GM12873 (cell line): Measurements from ENCODE around the gene IMMP2L.

Experiments
- CTCF ChIP-seq: IDR thresholded peaks from 2 replicates; pipeline ENCODE4 v1.5.1; 2012; ENCODE audit warnings: low read depth, mild to moderate bottlenecking, moderate library complexity, low read length, control low read depth; ENCODE audit not compliant: insufficient read depth; ENCODE audit errors: missing control alignments

Gene IMMP2L

GRCh38 chr7:111564078-111564477 is 1.8 kb upstream of the IMMP2L start:
- TF ChIP-seq CTCF: no peak

DNA sequence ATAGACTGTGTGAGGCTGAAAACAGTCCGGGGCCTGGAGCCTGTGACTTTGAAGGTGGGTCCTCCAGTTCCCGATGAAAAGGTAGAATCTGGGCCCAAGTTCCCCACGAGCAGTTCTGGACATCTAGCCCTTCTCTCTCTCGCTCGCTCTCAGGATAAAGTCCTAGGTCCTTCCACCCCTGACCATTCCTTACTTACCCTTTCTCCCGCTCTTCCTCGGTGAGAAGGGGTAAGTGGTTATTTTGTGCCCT is 713 bp downstream of the IMMP2L start:
- no peak for TF ChIP-seq CTCF

- no peak for TF ChIP-seq CTCF
Measured at GRCh38 chr7:111560773-111561653, 1.3 kb downstream of the IMMP2L start.

- TF ChIP-seq CTCF: no peak
Measured at GRCh38 chr7:111558991-111559390, 3.3 kb downstream of the IMMP2L start.

DNA sequence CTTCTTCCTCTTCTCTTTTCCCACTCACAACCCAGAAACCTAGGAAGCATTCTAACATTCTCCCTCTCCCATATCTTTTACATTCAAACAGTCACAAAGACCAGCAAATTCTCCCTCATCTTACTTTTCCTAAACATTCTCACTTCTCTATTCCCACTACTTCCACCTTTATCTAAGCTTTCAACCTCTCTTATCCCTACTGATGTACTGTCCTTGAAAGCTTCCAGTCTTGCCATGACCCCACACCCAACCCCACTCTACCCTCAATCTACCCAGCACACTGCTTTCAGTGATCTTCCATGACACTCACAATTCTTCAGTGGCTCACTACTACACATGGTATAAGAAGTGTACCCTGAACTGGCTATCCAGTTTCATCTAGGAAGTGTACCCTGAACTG is 5.3 kb downstream of the IMMP2L start:
- no peak for TF ChIP-seq CTCF

- TF ChIP-seq CTCF: no peak
Measured at GRCh38 chr7:111554086-111554485, 8.2 kb downstream of the IMMP2L start.

- no peak for TF ChIP-seq CTCF
Measured at GRCh38 chr7:111541067-111541466, 21.2 kb downstream of the IMMP2L start.
